ENCODE measurements around the gene SCAF8. TPM values are rescaled to one million over a fixed set of nuclear protein-coding genes. Genes with fewer than 3 reads are reported as not detected.

SCAF8 gene
- total and polyA plus RNA-seq, 9 donors, result 21.9 to 66.1 (median 54.3) TPM

GRCh38 chr6:154815938-154816820 is 83.0 kb downstream of the SCAF8 start:
- intact Hi-C loops (cut with DNase I), result no loop called here
- Histone ChIP-seq H3K27ac (no peak overlapping the region), H3K27me3 (no peaks in the 10 kb centered on the region), H3K4me1 (ENCODE audit: insufficient read depth) (no peaks in the 10 kb centered on the region), H3K4me3 (no peak overlapping the region), H3K9me3 (no peaks in the 10 kb centered on the region), H3K36me3 (no peaks in the 10 kb centered on the region)
- TF ChIP-seq CTCF (IDR thresholded peaks at IDR 0.05), result no peak
- TF ChIP-seq EP300 (IDR thresholded peaks at IDR 0.05), result no peak
- no peak for TF ChIP-seq POLR2A (IDR thresholded peaks at IDR 0.05)
- DNase-seq, result no peak
- WGBS, 3 donors, result 72 to 80% (median 75%) methylated on average over 5 of the region's 5 CpGs

- Histone ChIP-seq H3K4me3 (no peak overlapping the region), H3K4me1 (ENCODE audit: insufficient read depth) (peaks cover 2% of the 10 kb centered on the region), H3K27me3 (no peaks in the 10 kb centered on the region), H3K27ac (no peak overlapping the region), H3K9me3 (no peaks in the 10 kb centered on the region), H3K36me3 (no peaks in the 10 kb centered on the region)
- WGBS, 3 donors, result 98 to 100% (median 100%) methylated on average over 1 of the region's 1 CpG
- DNase-seq, result no peak
- intact Hi-C loops (cut with DNase I), result no loop called here
- TF ChIP-seq CTCF (IDR thresholded peaks at IDR 0.05) (no peak), EP300 (IDR thresholded peaks at IDR 0.05) (no peak), POLR2A (IDR thresholded peaks at IDR 0.05) (no peak)
Observed at GRCh38 chr6:154821099-154821498, 87.9 kb downstream of the SCAF8 start.

- no peak for DNase-seq
- TF ChIP-seq CTCF (IDR thresholded peaks at IDR 0.05) (no peak), EP300 (IDR thresholded peaks at IDR 0.05) (no peak), POLR2A (IDR thresholded peaks at IDR 0.05) (no peak)
- no peaks in the 10 kb centered on the region for H3K36me3 ChIP-seq
- intact Hi-C loops (cut with DNase I), result no loop called here
- H3K4me1 ChIP-seq (ENCODE audit: insufficient read depth), result peaks cover 2% of the 10 kb centered on the region
- 94 to 96% (median 94%) methylated on average over 2 of the region's 2 CpGs for WGBS, 3 donors
- no peaks in the 10 kb centered on the region for H3K9me3 ChIP-seq
- H3K4me3 ChIP-seq, result no peak overlapping the region
- H3K27me3 ChIP-seq, result no peaks in the 10 kb centered on the region
- no peak overlapping the region for H3K27ac ChIP-seq
Observed at GRCh38 chr6:154821638-154822037, 88.4 kb downstream of the SCAF8 start.

- Histone ChIP-seq H3K36me3 (no peaks in the 10 kb centered on the region), H3K4me3 (no peak overlapping the region)
- 86 to 91% (median 88%) methylated on average over 2 of the region's 2 CpGs for WGBS, 3 donors
Observed at GRCh38 chr6:154822947-154823558, 89.8 kb downstream of the SCAF8 start.

GRCh38 chr6:154824076-154824475 is 90.9 kb downstream of the SCAF8 start:
- no peak for TF ChIP-seq POLR2A (IDR thresholded peaks at IDR 0.05)
- no peak overlapping the region for H3K27ac ChIP-seq
- intact Hi-C loops (cut with DNase I), result no loop called here
- WGBS, 3 donors, result 10 to 14% (median 12%) methylated on average over 4 of the region's 4 CpGs
- no peak for DNase-seq
- H3K4me1 ChIP-seq (ENCODE audit: insufficient read depth), result peaks cover 2% of the 10 kb centered on the region
- H3K4me3 ChIP-seq, result no peak overlapping the region
- H3K9me3 ChIP-seq, result no peaks in the 10 kb centered on the region
- no peaks in the 10 kb centered on the region for H3K36me3 ChIP-seq
- no peaks in the 10 kb centered on the region for H3K27me3 ChIP-seq

More at GRCh38 chr6:154822947-154823558, 89.8 kb downstream of the SCAF8 start:
- no peak for TF ChIP-seq POLR2A (IDR thresholded peaks at IDR 0.05)
- peaks cover 2% of the 10 kb centered on the region for H3K4me1 ChIP-seq (ENCODE audit: insufficient read depth)
- no peaks in the 10 kb centered on the region for H3K9me3 ChIP-seq
- intact Hi-C loops (cut with DNase I), result no loop called here
- no peak for DNase-seq
- H3K27ac ChIP-seq, result no peak overlapping the region
- no peaks in the 10 kb centered on the region for H3K27me3 ChIP-seq

All from ovary (tissue), 9 donors.